HuH-7.5 (cell line): Measurements from ENCODE around the gene ARID4B.
"Not testable (repeated sequence)": the region's sequence is repeated elsewhere in the genome, so short reads cannot be mapped to it uniquely, and the experiment has no call there.

Experiments used
- DNase-seq: peaks from one replicate; pipeline ENCODE4 v3.0.0; 2011; ENCODE audit warnings: low spot score

The ARID4B gene

DNA sequence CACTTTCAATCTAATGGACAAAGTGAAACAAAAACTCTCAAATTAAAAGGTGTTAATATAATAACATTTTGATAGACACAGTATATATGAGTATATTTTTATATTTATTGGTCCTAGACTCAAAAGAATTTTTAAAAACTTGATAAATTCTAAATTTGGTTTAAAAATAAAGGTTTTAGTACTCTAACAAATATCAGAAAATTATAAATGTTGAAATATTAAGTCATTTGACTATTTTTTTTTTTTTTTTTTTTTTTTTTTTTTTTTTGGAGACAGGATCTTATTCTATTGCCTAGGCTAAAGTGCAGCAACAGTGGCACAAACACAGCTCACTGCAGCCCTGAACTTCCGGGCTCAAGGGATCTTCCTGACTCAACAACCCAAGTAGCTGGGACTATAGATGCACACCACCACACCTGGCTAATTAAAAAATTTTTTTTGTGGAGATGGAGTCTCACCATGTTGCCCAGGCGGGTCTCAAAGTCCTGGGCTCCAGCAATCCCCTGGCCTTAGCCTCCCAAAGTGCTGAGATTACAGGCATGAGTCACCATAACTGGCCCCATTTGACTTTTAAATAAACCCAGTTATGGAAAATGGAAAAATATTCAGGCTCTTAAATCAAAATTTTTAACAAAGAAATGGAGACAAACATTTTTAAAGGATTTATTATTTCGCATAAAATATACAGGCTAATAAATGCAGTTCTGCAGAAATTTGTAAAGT lies 106.2 kb downstream of the ARID4B start:
- DNase-seq = no peak

DNA sequence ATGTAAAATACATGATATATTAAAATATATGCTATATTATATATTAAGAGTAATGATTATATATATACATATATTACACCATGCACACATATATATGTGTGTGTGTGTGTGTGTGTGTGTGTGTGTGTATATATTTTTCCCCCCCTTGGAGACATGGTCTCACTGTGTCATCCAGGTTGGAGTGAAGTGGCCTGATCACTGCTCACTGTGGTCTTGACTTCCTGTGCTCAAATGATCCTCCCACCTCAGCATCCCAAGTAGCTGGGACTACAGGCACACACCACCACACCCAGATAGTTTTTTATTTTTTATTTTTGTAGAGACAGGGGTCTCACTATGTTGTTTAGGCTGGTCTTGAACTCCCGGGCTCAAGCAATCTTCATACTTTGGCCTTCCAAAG lies 112.5 kb downstream of the ARID4B start:
- no peak for DNase-seq

DNA sequence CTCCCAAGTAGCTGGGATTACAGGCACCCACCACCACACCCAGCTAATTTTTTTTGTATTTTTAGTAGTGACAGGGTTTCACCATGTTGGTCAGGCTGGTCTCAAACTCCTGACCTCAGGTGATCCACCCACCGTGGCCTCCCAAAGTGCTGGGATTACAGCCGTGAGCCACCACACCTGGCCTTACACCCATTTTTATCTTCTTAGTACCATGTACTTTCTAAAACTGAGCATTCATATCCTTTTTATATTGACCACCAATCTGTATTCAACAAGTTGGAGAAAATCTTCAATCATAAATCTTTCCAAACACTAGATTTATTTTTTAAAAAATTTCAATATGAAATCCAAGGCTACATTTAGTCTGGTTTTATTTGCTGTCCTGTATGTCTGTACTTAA lies 113.0 kb downstream of the ARID4B start:
- not testable (repeated sequence) for DNase-seq

DNA sequence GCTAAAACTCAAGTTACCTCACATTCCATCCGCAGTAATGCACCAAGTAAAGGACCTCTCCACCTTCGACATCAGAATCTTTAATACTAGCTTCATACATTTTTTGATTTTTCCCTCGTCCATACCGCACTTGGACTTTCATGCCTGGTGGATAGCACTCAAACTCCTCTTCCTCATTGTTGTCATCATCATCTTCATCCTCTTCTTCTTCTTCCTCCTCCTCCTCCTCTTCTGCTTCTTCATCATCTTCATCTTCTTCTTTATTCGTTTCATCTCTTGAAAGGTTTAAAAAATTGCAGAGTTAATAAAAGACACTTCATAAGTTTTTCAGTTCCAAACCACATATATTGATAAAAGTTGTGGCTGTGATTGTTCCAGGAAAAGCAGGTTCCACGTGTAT lies 114.2 kb downstream of the ARID4B start:
- no peak for DNase-seq

DNA sequence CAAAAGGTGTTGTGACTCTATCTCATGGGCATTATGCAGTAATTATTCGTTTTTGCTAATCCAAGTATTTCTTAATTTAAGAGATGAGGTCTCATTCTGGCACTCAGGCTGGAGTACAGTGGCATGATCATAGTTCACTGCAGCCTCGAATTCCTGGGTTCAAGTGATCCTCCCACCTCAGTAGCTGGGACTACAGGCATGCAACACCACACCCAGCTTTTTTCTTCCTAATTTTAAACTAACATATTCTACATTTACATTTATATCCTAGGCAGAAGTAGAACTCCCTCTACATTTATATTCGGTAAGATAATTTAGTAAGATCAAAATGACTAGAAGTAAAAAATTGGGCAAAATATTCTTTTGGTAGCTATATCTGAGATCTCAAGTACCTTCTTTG lies 116.5 kb downstream of the ARID4B start:
- DNase-seq = no peak

DNA sequence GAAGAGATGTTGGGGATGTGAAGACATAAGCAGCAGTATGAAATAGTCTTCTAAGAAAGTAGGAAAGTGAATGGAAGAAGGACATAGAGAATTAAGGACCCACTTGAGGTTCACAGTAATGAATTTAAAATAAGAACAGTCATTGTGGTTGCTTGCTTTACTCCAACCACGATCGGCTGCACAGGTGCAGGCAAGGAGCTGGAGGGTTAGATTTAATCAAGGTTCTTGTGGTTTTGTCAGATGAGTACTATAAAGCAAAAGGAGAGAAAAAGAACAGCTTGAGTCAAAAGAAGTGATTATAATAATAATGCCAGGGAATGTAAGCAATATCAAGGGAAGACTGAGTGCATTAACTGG lies 120.8 kb downstream of the ARID4B start:
- DNase-seq = no peak

DNA sequence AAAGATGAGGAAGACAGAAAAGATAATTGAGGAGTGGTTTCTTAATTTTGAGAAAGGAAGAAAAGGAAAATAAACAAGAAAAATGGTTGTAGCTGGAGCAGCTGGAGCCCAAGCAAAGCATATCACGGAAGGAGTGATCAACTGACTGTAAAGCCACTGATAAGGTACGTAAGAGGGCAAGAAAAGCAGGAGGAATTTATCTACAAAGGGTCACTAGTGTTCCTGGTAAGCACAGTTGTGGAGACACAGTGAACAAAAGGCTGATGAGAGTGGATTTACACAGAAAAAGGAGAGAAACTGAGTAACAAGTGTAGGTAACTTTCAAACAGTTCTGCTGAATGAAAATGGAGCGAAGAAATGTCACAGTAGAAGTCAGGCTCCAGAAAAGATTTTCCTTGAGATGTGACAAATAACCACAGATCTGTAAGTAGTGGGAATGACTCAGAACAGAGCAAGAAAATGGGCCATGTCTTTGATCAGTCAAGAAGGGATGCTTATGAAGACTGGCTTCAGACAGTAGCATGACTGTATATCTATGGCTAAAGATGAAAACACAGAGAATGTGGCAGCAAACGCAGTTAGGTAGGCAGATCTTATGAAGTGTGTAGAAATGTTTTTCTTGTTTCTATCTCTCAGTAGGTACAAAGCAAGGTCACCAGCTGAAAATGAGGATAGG lies 121.3 kb downstream of the ARID4B start:
- DNase-seq = no peak

DNA sequence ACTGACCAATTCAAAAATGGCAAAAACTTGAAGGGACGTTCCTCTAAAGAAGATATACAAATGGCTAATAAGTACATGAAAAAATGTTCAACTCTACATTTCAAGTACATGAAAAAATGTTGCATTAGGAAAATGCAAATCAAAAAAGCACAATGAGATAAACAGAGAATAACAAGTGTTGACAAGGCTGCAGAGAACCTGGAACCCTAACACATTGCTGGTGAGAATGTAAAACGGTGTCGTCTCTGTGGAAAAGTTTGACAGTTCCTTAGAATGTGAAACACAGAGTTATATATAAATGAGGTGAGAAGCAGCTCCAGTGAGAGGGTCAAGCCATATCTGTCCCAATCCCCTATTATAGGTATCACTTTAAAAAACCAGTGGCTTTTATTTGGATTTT lies 122.3 kb downstream of the ARID4B start:
- DNase-seq = no peak

DNA sequence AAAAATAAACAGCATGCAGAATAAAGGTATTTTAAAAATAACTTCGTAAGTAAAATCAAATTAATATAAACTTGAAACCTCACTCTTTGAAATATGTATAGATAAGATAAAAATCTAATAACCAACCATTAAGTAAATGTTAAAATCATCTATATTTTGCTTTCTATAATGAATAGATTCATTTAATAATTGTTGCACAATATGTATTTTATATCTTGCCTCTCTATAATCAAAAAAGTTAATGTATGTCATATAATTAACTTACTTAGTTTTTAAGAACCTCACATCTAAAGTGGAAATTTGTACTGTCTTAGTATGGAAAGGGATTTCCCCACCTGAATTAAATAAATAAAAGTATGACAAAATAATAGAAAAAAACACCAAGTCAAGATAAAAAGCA lies 124.6 kb downstream of the ARID4B start:
- no peak for DNase-seq

DNA sequence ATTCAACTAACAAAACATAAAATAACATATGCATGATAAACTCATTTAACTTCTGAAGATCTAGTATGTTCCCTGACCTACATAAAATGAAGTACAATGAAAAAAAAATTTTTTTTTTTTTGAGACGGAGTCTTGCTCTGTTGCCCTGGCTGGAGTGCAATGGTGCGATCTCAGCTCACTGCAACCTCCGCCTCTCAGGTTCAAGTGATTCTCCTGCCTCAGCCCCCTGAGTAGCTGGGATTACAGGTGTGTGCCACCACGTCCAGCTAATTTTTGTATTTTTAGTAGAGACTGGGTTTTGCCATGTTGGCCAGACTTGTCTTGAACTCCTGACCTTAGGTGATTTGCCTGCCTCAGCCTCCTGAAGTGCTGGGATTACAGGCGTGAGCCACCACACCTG lies 125.5 kb downstream of the ARID4B start:
- DNase-seq = not testable (repeated sequence)

DNA sequence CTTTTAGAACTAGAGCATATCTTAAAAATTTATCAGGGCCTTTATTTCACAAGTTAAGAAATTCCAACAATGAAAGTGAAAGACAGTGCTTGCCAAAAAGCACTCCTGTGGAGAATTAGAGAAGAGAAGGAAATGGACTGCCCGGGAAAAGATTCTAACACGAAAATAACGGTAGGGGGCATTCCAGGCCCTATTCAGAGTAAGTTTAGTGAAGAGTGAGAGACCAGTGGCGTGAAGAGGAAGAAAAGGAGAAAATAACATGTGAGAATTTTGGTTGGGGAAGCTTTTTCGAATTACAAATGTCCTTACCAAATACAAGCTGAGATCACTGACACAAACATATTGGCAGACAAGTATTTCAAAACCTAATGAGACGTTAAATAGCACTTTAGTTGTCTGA lies 128.5 kb downstream of the ARID4B start:
- DNase-seq = no peak

DNA sequence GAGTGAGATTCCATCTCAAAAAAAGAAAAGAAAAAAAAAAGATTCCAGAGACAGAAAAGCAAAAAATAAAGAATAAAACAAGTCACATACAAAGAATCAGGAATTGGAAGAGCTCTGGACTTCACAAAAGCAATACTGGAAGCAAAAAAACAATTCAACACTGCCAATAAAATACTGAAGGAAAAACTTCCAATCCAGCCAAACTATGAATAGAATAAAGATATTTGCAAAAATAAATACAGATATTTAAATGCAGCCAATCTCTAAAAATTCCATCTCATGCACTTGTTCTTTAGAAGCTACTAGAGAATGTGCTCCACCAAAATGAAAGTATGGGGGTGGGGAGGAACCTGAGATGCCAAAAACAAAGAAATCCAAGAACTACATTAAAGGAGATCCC lies 137.5 kb downstream of the ARID4B start:
- no peak for DNase-seq

DNA sequence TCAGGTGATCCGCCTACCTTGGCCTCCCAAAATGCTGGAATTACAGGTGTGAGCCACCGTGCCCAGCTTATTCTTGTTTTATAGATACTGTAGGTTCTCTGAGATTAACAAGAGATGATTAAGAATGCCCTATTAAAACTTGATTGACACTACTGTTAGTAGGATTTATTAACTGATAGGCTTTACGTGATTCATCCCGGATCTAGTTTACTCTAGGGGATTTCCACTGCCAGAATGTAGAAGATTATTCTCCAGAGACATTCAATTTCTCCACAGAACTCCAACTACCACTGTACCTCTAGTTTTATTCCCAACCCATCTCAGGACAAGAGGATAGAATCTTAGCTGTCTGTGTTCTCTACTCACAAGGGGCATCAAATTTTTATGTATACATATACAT lies 140.7 kb downstream of the ARID4B start:
- no peak for DNase-seq

DNA sequence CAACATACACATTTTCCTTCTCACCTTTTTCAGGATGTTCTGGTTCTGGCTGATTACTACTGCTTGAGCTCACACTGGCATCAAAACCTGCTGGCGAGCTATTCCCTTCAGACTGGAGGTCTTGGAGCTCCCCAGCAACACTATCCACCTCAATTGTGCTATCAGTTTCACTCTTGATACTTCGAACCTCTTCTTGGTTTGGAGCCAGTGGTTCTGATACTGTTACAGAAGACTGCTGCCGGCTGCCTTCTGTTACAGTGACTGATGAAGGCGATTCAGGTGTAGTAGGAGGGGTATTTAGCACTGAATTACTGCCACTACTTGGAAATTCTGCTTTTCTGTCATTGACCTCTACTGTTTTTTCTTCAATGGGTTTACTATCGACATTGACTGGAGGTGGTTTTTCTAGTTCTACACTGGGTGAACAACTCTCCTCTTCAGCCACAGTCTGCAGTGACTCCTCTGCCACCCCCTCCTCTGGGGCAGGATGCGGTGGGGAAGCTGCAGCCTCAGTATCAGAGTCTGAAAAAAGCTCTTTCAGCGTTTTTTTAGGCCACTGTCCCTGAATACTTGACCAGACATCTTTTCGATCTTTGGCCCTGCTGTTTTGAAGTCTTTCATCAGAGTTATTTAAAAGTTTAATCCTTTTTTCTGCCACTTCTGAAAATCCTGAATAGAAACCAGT lies 146.3 kb downstream of the ARID4B start:
- DNase-seq = no peak

DNA sequence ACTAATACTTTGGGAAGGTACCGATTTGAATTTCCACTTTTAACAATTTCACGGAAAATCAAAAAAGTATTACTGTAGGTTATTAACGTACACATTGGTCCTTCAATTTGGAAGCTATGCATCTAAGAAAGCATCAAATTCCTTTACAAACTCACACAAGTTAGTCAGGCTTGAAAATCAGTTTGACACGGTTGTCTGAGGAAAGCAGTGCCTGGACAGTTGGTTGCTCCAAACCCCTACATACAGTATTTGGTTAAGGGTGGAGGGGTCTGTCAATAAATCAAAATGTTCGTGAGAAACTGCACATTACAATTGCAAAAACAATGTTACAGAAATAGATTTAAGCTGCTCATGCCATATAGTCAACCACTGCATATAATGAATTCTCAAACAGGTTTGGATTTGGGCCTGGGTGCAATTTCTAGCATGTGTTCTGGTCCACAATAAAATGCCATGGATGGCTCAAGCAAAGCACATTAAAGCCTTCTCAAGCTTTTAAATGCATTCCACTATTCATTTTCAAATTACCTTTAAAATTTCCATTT lies 147.0 kb downstream of the ARID4B start:
- no peak for DNase-seq

DNA sequence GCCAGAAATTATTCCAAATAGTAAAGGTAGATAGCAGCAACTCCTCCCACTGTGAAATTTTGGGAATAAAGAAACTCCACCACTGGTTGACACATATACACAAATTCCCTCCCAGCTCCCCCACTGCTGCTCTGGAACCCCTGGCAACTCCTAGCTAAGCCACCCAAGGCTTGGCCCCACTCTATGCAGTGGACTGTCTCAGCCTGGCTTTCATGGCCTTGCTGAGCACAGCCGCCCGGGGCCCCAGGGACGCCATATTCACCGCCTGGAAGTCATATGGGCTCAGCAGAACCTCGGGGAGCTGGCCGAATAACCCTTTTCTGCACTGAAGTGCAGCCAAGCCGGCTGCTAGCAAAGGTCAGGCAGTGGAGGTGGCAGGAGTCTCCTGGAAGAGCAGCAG lies 151.5 kb downstream of the ARID4B start:
- no peak for DNase-seq

DNA sequence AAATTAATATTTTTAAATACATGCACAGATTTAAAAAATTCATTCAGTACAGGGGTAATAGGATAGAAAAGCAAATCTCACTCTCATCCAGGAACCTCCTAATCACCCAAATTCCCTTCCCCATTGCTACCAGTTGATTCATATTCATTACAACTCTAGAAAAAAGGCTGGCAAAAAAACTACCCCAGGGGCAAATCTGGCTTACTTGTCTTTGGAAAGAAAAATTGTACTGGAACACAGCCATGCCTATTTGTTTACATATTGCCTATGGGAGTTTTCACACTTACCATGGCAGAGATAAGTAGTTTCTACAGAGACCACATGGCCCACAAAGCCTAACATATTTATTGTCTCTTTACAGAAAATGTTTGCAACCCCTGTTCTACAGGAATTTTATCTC lies 158.0 kb downstream of the ARID4B start:
- DNase-seq = no peak

DNA sequence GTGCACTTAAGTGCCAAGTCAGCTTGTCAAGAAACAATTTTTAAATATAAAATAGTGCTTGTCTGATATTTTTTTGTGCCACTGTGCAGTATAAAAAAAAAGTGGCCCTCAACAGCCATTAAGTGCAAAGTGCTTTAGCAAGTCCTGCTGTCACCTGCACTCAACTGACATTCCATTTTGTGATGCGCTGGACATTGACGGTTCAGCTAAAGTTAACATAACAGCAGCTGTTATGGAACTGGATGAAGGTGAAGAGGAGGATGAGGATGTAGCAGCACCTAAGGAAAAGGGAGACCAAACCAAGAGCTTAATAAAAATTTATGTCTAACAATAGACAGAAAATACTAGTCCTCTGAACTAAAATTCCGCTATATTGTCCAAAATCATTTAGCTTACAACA lies 159.6 kb downstream of the ARID4B start:
- no peak for DNase-seq

DNA sequence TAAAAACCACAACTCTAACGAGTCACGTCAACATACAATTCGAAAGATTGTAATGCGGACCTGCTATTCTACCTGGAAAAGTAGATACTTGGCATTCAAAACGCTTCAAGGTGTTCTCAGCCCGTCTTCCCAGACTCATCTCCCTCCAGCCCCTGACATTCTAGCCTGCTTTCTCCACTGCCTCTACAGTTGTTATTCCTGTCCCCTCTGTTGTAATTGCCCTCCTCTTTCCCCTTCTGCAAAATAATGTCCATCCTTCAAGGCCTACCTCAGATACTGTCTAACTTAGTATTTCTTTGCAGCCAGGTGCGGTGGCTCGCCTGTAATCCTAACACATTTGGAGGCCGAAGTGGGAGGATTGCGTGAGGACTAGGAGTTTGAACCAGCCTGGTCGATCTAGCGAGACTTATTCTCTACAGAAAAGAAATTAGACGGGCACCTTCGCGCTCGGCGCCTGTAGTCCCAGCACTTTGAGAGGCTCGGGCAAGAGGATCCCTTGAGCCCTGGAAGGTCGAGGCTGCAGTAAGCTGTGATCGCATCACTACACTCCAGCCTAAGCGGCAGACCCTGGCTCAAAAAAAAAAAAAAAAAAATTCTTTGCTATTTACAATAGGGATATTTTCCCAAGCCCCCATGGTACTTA lies 166.2 kb downstream of the ARID4B start:
- DNase-seq = no peak

DNA sequence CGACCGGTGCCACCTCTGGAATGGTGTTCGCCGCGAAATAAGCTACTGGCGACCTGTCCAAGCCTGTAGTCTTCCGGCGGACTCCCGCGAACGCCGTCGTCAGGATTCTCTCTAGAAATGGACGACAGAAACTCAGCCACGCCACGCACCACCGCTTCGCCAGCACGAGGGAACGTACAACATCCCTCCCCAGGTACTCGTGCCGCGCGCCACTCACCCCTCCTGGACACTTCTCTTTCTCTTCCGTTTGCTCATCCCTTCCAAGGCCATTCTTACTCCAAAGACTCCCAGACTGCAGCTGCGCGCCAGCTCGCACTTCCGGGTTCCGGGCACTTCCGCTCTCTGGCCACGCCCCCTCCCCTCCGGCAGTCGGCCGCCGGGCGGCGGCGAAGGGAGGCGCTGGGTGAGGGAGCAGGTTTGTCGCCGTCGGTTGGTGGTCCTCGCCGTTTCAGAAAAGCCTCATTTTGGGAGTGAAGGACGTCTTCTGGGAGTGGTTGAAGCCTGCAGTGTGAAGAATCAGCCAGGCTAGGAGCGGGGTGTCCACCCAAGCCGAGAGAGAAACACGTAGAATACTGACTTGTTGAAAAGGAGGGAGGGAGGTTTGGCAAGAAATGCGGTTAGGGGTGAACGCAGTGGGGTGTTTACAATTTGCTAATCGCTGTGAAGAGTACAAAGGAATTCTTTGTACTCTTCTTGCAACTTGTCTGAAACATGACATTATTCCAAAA lies 166.9 kb downstream of the ARID4B start, which contains the start of gene RBM34:
Gene RBM34 (minus strand): TSS at position 294 of the 728 bp plus-strand sequence. CDS start 24 bp downstream, at position 270.
- peak; percentile 90 for DNase-seq

DNA sequence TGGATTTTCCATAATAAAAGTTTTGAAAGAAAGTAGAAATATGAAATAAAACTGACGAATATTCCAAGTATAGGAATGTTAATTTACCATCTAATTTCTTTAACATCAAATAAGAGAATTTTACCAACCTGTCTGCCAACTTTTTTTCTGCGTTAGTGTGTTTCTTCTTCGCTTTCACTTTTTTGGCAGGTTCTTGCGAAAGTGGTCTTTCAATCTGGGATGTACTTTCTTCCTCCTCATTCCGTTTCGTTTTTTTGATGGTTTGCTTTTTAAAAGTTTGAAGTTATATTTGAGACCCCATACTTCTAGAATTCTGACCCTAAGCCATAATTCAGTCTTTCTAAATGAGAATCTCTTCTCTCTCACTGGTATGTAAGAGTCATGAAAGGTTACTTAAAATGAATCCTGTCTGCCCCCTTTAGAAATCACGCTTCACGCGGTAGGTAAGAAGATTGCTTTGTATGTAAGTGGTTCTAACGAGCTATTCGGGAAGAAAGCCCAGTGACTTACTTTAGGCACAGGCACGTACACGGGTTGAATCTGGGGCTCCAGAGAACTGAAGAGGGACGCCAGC lies 167.5 kb downstream of the ARID4B start:
- peak; percentile 20 for DNase-seq
